NOMO-1 (cell line): ENCODE data around the gene NFILZ.
"Not testable (repeated sequence)": the region's sequence is repeated elsewhere in the genome, so short reads cannot be mapped to it uniquely, and the experiment has no call there.

Source experiments
- DNase-seq, 2 experiments: peaks; one replicate each; lab custom pipeline; 2025; ENCODE audit not compliant: unreplicated experiment in 2 of 2; lab: John Stamatoyannopoulos, UW

Gene NFILZ

GRCh38 chr19:8610936-8611300 lies 19.5 kb upstream of the NFILZ start:
- DNase-seq: no peak

- DNase-seq: no peak
Observed at GRCh38 chr19:8611391-8611876, 19.0 kb upstream of the NFILZ start.

GRCh38 chr19:8611877-8612806 lies 18.3 kb upstream of the NFILZ start:
- DNase-seq: peak; percentile 17 to 21

- DNase-seq: no peak
Observed at GRCh38 chr19:8612807-8613171, 17.6 kb upstream of the NFILZ start.

- no peak for DNase-seq
Observed at GRCh38 chr19:8614455-8614854, 16.0 kb upstream of the NFILZ start.

GRCh38 chr19:8615024-8615423 lies 15.4 kb upstream of the NFILZ start:
- no peak for DNase-seq

GRCh38 chr19:8615813-8616596 lies 14.4 kb upstream of the NFILZ start:
- peak; percentile 67 to 74 for DNase-seq

GRCh38 chr19:8616861-8617260 lies 13.6 kb upstream of the NFILZ start:
- DNase-seq: no peak

- not testable (repeated sequence) for DNase-seq
Observed at GRCh38 chr19:8617325-8617724, 13.1 kb upstream of the NFILZ start.

- DNase-seq: no peak
Observed at GRCh38 chr19:8617984-8618383, 12.4 kb upstream of the NFILZ start.

GRCh38 chr19:8618751-8619150 lies 11.7 kb upstream of the NFILZ start:
- DNase-seq: no peak

- DNase-seq: not testable (repeated sequence)
Observed at GRCh38 chr19:8622886-8623285, 7.5 kb upstream of the NFILZ start.

- no peak for DNase-seq
Observed at GRCh38 chr19:8626842-8627241, 3.6 kb upstream of the NFILZ start.

- DNase-seq: no peak
Observed at GRCh38 chr19:8629184-8629583, 1.2 kb upstream of the NFILZ start.

GRCh38 chr19:8630796-8631424 lies 477 bp downstream of the NFILZ start:
- DNase-seq: no peak

- DNase-seq: no peak
Observed at GRCh38 chr19:8631425-8631819, 989 bp downstream of the NFILZ start.

- DNase-seq: no peak
Observed at GRCh38 chr19:8635422-8635821, 5.0 kb downstream of the NFILZ start.

- not testable (repeated sequence) for DNase-seq
Observed at GRCh38 chr19:8637070-8637469, 6.6 kb downstream of the NFILZ start.

GRCh38 chr19:8638078-8638619 lies 7.7 kb downstream of the NFILZ start:
- DNase-seq: peak; percentile 79 to 87

- no peak for DNase-seq
Observed at GRCh38 chr19:8639821-8640401, 9.5 kb downstream of the NFILZ start.
